ENCODE data around the gene VWA8.

- TF ChIP-seq CTCF (IDR thresholded peaks at IDR 0.05; ENCODE audit: low read length) (no peak), EZH2 (optimal IDR thresholded peaks at IDR 0.05; ENCODE audit: low read depth, low read length) (no peak)
These were observed 238.0 kb downstream of the VWA8 start for GRCh38 chr13:41722684-41723535.
